T47D (cell line): ENCODE data around the gene KBTBD13.
"Not testable (repeated sequence)": the region's sequence is repeated elsewhere in the genome, so short reads cannot be mapped to it uniquely, and the experiment has no call there.

ENCODE experiments used
- DNase-seq, 2 experiments: peaks; one replicate each; pipeline versions ENCODE4 v3.0.0 to v3.0.0-alpha.2; 2011 to 2012; ENCODE audit warnings: low read depth in 1 of 2, low spot score in 1 of 2
- JUND ChIP-seq: IDR thresholded peaks from 2 replicates; pipeline ENCODE4 v1.6.1; 2012; ENCODE audit warnings: low read depth
- in situ Hi-C: cut with HindIII; loops from 2 replicates; pipeline ENCODE4 v1.10.0; 2016; ENCODE audit warnings: low sequenced_read_pairs, low pct_unique_long_range_greater_than_20kb

The KBTBD13 gene

GRCh38 chr15:65040461-65040860, 36.1 kb upstream of the KBTBD13 start:
- no peak for DNase-seq
- in situ Hi-C loops, result no loop called here
- no peak for TF ChIP-seq JUND

GRCh38 chr15:65041787-65042186, 34.8 kb upstream of the KBTBD13 start:
- in situ Hi-C loops, result no loop called here
- no peak for TF ChIP-seq JUND

GRCh38 chr15:65042776-65043327, 33.7 kb upstream of the KBTBD13 start:
- no peak for DNase-seq
- TF ChIP-seq JUND, result no peak
- in situ Hi-C loops, result no loop called here

More at GRCh38 chr15:65041787-65042186, 34.8 kb upstream of the KBTBD13 start:
- no peak for DNase-seq

GRCh38 chr15:65044218-65044617, 32.3 kb upstream of the KBTBD13 start:
- DNase-seq, in situ Hi-C loops: not testable (repeated sequence)

- TF ChIP-seq JUND, result no peak
- in situ Hi-C loops, result no loop called here
- no peak for DNase-seq
Observed at GRCh38 chr15:65044724-65045481, 31.6 kb upstream of the KBTBD13 start, which contains the start of gene SLC51B. Gene SLC51B (plus strand): TSS chr15:65045387. CDS start chr15:65050005, 4,618 bp downstream.

- TF ChIP-seq JUND, result no peak
- DNase-seq, result no peak
- in situ Hi-C loops, result no loop called here
Observed at GRCh38 chr15:65048241-65048640, 28.3 kb upstream of the KBTBD13 start.

- DNase-seq, result peak; percentile 96 to 99
- TF ChIP-seq JUND, result no peak
- in situ Hi-C loops, result no loop called here
Observed at GRCh38 chr15:65049418-65049840, 27.1 kb upstream of the KBTBD13 start.

- in situ Hi-C loops, result no loop called here
- no peak for DNase-seq
- no peak for TF ChIP-seq JUND
Observed at GRCh38 chr15:65050270-65050669, 26.3 kb upstream of the KBTBD13 start.

GRCh38 chr15:65051266-65051665, 25.3 kb upstream of the KBTBD13 start:
- no peak for TF ChIP-seq JUND
- in situ Hi-C loops, result no loop called here
- DNase-seq, result no peak

- in situ Hi-C loops, result no loop called here
- TF ChIP-seq JUND, result no peak
- DNase-seq, result no peak
Observed at GRCh38 chr15:65052956-65053355, 23.6 kb upstream of the KBTBD13 start.

- in situ Hi-C loops, result no loop called here
- DNase-seq, result peak; percentile 81 to 83
- TF ChIP-seq JUND, result no peak
Observed at GRCh38 chr15:65054333-65055200, 22.0 kb upstream of the KBTBD13 start.

- TF ChIP-seq JUND, result no peak
- in situ Hi-C loops, result no loop called here
- peak in 1 of 2 experiments; percentile 53 for DNase-seq
Observed at GRCh38 chr15:65055201-65055870, 21.2 kb upstream of the KBTBD13 start.
